Mesenchymal stem cell (in vitro differentiated cells and primary cell): ENCODE data around the gene NDRG4.

Experiments used
- DNase-seq: peaks from one replicate; pipeline ENCODE4 v3.0.0-alpha.2; 2013
- H2AFZ ChIP-seq: one replicate; pipeline ENCODE4 v1.6.1; 2013; ENCODE audit warnings: low read depth, mild to moderate bottlenecking, control low read depth, inconsistent platforms, low read length, moderate library complexity
- H2AK5ac ChIP-seq: 2 replicates; pipeline ENCODE4 v1.6.1; 2013; ENCODE audit warnings: low read length, moderate library complexity, mild to moderate bottlenecking, inconsistent platforms; ENCODE audit not compliant: severe bottlenecking
- H2BK120ac ChIP-seq: one replicate; pipeline ENCODE4 v1.6.1; 2013; ENCODE audit warnings: low read depth, mild to moderate bottlenecking, inconsistent platforms, low read length, moderate library complexity
- H2BK12ac ChIP-seq, 2 experiments: one replicate each; pipeline ENCODE4 v1.6.1; 2013; ENCODE audit warnings: inconsistent platforms in 2 of 2, low read length in 2 of 2, mild to moderate bottlenecking in 2 of 2, moderate library complexity in 2 of 2, control low read depth in 1 of 2
- H2BK15ac ChIP-seq: one replicate; pipeline ENCODE4 v1.6.1; 2013; ENCODE audit warnings: mild to moderate bottlenecking, low read depth, inconsistent platforms; ENCODE audit not compliant: poor library complexity, severe bottlenecking
- H2BK5ac ChIP-seq: 2 replicates; pipeline ENCODE4 v1.6.1; 2013; ENCODE audit warnings: low read depth, mild to moderate bottlenecking, low read length, control low read depth, inconsistent platforms; ENCODE audit not compliant: poor library complexity, severe bottlenecking
- H3K14ac ChIP-seq, 2 experiments: one replicate each; pipeline ENCODE4 v1.6.1; 2013; ENCODE audit warnings: inconsistent platforms in 2 of 2, low read length in 2 of 2, control low read depth in 1 of 2, mild to moderate bottlenecking in 1 of 2, moderate library complexity in 1 of 2
- H3K18ac ChIP-seq, 2 experiments: one replicate each; pipeline ENCODE4 v1.6.1; 2013; ENCODE audit warnings: inconsistent platforms in 2 of 2, low read length in 2 of 2, control low read depth in 1 of 2, low read depth in 1 of 2, mild to moderate bottlenecking in 1 of 2
- H3K23ac ChIP-seq, 2 experiments: one replicate each; pipeline ENCODE4 v1.6.1; 2013; ENCODE audit warnings: inconsistent platforms in 2 of 2, low read length in 2 of 2, mild to moderate bottlenecking in 2 of 2, moderate library complexity in 2 of 2, control low read depth in 1 of 2
- H3K27ac ChIP-seq: 2 replicates; pipeline ENCODE4 v1.5.1; 2013; ENCODE audit warnings: mild to moderate bottlenecking, moderate library complexity, low read length, control low read depth, inconsistent platforms; ENCODE audit not compliant: poor library complexity, severe bottlenecking
- H3K27me3 ChIP-seq, 2 experiments: 2 replicates each; pipeline versions ENCODE4 v1.6.1 to v1.7.0; 2013; ENCODE audit warnings: low read length in 2 of 2, mild to moderate bottlenecking in 2 of 2, moderate library complexity in 2 of 2, control low read depth in 1 of 2, inconsistent platforms in 1 of 2; ENCODE audit not compliant: control insufficient read depth in 1 of 2, insufficient read depth in 1 of 2
- H3K36me3 ChIP-seq, 2 experiments: 2 replicates each; pipeline versions ENCODE4 v1.6.1 to v1.7.0; 2013; ENCODE audit warnings: low read length in 2 of 2, control low read depth in 1 of 2, inconsistent platforms in 1 of 2, low read depth in 1 of 2, mild to moderate bottlenecking in 1 of 2; ENCODE audit not compliant: insufficient read depth in 2 of 2, control insufficient read depth in 1 of 2
- H3K4ac ChIP-seq, 2 experiments: one replicate each; pipeline ENCODE4 v1.6.1; 2013; ENCODE audit warnings: inconsistent platforms in 2 of 2, low read length in 2 of 2, mild to moderate bottlenecking in 2 of 2, moderate library complexity in 2 of 2, control low read depth in 1 of 2, low read depth in 1 of 2
- H3K4me1 ChIP-seq: 2 replicates; pipeline ENCODE4 v1.6.1; 2013; ENCODE audit warnings: low read depth, low read length, control low read depth; ENCODE audit not compliant: control insufficient read depth, insufficient read depth
- H3K4me2 ChIP-seq: 2 replicates; pipeline ENCODE4 v1.6.1; 2013; ENCODE audit warnings: low read length, mild to moderate bottlenecking, inconsistent platforms; ENCODE audit not compliant: poor library complexity, severe bottlenecking
- H3K4me3 ChIP-seq, 2 experiments: 2 replicates each; pipeline versions ENCODE4 v1.5.1 to v1.7.0; 2013; ENCODE audit warnings: low read length in 2 of 2, mild to moderate bottlenecking in 2 of 2, control low read depth in 1 of 2, low read depth in 1 of 2; ENCODE audit not compliant: insufficient read depth in 1 of 2
- H3K79me1 ChIP-seq: replicated peaks from 2 replicates; pipeline ENCODE4 v1.6.1; 2013; ENCODE audit warnings: mild to moderate bottlenecking, control low read depth, low read length, inconsistent platforms; ENCODE audit not compliant: poor library complexity, severe bottlenecking
- H3K9ac ChIP-seq: 2 replicates; pipeline ENCODE4 v1.7.0; 2013; ENCODE audit warnings: mild to moderate bottlenecking, low read length, moderate library complexity
- H3K9me3 ChIP-seq: 2 replicates; pipeline ENCODE4 v1.7.0; 2013; ENCODE audit warnings: mild to moderate bottlenecking, low read length; ENCODE audit not compliant: control insufficient read depth
- H4K8ac ChIP-seq: one replicate; pipeline ENCODE4 v1.6.1; 2013; ENCODE audit warnings: inconsistent platforms, mild to moderate bottlenecking, low read length, moderate library complexity
- H4K91ac ChIP-seq: one replicate; pipeline ENCODE4 v1.6.1; 2013; ENCODE audit warnings: mild to moderate bottlenecking, low read length, inconsistent platforms
- WGBS: methylation state at CpG from one replicate; pipeline ENCODE4 v1.1.7; 2013; ENCODE audit warnings: mixed read lengths; 5-methylcytosine and 5-hydroxymethylcytosine counted together

Gene NDRG4

DNA sequence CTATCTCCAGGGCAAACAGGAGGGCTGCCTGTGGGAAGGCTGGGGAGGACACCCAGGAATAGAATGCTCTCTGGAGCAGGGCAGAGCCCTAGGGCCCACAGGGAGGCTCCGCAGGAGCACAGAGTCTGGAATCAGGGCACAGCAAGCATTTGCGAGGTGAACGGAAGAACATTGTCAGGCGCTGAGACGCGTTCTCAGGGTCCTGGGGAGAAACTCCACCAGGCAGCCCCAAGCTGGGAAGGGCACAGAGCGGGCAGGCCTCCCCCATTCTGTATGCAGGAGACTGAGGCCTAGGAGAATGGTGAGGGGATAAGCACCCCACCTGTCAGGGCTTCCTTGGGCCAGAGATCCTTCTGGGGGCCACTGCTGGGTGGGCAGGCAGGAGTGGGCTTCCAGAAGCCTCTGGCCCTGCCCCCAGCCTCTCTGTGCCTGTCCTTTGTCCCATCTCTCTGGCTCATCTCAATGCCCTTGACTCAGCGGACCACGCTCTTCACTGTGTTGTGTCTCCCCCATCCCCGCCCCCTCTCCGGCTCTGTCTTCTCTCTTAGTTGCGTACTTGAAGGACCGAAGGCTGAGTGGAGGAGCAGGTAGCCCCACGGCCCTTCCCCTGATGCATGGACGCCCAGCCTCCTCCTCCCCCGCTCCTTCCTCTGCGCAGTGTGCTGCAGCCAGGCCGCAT lies 10.3 kb downstream of the NDRG4 start:
- Histone ChIP-seq H3K4me3 (no peak overlapping the region), H3K27me3 (no peaks in the 10 kb centered on the region), H4K91ac (no peak overlapping the region), H3K18ac (no peak overlapping the region), H2BK120ac (no peak overlapping the region), H2AFZ (no peak overlapping the region), H3K4ac (no peak overlapping the region), H2AK5ac (no peak overlapping the region), H3K14ac (no peak overlapping the region), H4K8ac (no peak overlapping the region), H3K23ac (no peak overlapping the region), H3K36me3 (peaks cover 0 to 43% of the 10 kb centered on the region in 2 experiments), H2BK15ac (no peak overlapping the region), H3K27ac (no peak overlapping the region), H2BK5ac (no peak overlapping the region), H3K9ac (no peak overlapping the region), H3K4me2 (no peak overlapping the region), H3K79me1 (peaks cover 8% of the 10 kb centered on the region), H2BK12ac (no peak overlapping the region), H3K4me1 (peaks cover 11% of the 10 kb centered on the region), H3K9me3 (no peaks in the 10 kb centered on the region)
- DNase-seq = no peak
- 93% methylated on average over 18 of the region's 18 CpGs for WGBS

DNA sequence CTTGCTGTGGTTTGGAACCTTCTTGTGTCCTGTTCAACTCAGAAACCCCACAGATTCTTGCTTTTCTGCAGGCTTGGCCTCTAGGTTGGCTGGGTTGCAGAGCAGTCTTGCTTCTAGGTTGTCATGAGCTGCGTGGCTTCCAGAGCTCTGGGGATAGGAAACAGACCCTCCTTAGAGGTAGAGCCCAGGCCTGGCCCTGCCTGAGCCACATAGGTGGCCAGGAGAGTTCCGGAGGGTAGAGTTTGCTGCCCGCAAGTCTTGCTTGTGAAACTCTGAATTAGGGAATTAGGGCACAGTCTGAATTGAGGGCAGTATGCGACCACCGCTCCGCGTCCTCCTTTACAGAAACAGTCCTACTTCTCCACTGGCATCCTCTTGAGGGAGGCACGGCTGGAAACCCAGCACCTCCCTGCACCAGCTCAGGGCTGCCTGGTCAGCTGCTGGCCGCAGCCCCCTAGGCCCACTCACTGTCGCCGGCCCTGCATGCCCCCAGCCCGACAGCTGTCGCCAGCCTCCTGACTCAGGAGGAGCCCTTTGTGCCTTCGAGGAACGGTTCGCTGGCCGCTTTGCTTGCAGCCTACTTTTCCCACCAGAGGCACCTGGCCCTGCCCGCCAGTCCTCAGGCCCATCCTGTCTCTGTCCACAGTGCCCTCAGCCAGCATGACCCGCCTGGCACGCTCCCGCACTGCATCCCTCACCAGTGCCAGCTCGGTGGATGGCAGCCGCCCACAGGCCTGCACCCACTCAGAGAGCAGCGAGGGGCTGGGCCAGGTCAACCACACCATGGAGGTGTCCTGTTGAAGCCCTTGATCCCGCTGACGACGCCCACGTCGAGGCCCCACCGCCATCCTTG lies 11.1 kb downstream of the NDRG4 start:
- Histone ChIP-seq H3K36me3 (peaks cover 0 to 44% of the 10 kb centered on the region in 2 experiments), H3K79me1 (peaks cover 10% of the 10 kb centered on the region)

DNA sequence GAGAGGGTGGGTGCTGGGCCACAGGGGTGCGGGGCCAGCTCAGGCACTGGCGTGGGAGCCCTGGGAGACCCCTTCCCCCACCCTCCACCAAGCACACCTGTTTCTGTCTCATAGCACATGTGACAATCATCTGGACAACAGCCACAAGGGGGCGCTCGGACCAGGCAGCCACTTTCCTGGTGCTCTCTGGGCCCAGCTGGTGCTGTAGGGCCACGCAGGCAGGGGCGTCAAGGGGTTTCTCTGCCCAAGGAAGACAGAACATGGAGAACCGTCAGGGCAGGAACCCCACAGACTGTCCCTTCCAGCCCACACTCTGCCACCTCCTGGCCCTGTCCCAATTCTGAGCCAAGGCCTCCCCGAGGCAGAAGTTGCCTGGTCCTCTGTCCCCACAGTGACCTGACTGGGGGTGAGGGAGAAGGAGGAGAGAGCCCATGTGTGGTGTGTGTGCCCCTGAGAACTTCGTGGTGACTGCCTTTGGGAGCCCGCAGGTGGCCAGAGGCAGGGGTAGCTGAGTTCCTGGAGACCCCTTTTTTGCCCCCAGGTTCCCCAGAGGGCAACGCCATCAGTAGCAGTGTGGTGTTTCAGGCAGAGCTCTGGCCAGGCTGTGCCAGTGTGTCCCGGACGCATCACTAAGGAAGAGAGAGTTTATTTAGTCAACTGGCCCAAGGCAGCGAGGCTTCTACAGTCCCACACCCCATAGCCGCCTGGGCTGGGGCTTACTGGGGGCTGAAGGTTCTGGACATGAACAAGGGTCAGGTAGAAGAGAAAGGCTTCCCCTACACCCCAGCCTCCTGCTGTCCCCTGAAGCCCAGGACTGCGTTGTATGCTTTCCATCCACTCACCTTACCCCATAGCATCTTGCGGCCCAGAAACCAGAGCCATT lies 12.2 kb downstream of the NDRG4 start:
- H2AK5ac ChIP-seq = peak overlapping the region; percentile 63
- H2BK12ac ChIP-seq = no peak overlapping the region
- 59% methylated on average over 14 of the region's 17 CpGs for WGBS
- no peak overlapping the region for H3K4me2 ChIP-seq
- H3K4me3 ChIP-seq = no peak overlapping the region
- peaks cover 15% of the 10 kb centered on the region for H3K79me1 ChIP-seq
- H3K27ac ChIP-seq = no peak overlapping the region
- no peak overlapping the region for H3K23ac ChIP-seq
- H3K18ac ChIP-seq = no peak overlapping the region
- no peak overlapping the region for H2AFZ ChIP-seq
- no peak overlapping the region for H4K8ac ChIP-seq
- no peak overlapping the region for H2BK120ac ChIP-seq
- peaks cover 21% of the 10 kb centered on the region for H3K4me1 ChIP-seq
- no peak overlapping the region for H2BK15ac ChIP-seq
- H3K4ac ChIP-seq = no peak overlapping the region
- no peaks in the 10 kb centered on the region for H3K9me3 ChIP-seq
- no peak overlapping the region for H3K9ac ChIP-seq
- no peak overlapping the region for H4K91ac ChIP-seq
- peaks cover 10 to 46% of the 10 kb centered on the region in 2 experiments for H3K36me3 ChIP-seq
- no peak overlapping the region for H3K14ac ChIP-seq
- H3K27me3 ChIP-seq = no peaks in the 10 kb centered on the region
- peak; percentile 69 for DNase-seq
- H2BK5ac ChIP-seq = no peak overlapping the region

More for the DNA sequence above, 11.1 kb downstream of the NDRG4 start:
- Histone ChIP-seq H2AK5ac (no peak overlapping the region), H2BK5ac (no peak overlapping the region), H3K4me2 (no peak overlapping the region), H4K8ac (no peak overlapping the region), H2BK15ac (no peak overlapping the region), H3K9me3 (no peaks in the 10 kb centered on the region), H2BK120ac (no peak overlapping the region), H3K4me1 (peaks cover 14% of the 10 kb centered on the region), H2BK12ac (no peak overlapping the region), H3K4ac (no peak overlapping the region), H3K9ac (no peak overlapping the region), H4K91ac (no peak overlapping the region), H3K4me3 (peak overlapping the region in 1 of 2 experiments; percentile 21), H3K27me3 (no peaks in the 10 kb centered on the region), H3K18ac (no peak overlapping the region), H2AFZ (no peak overlapping the region), H3K23ac (no peak overlapping the region), H3K27ac (no peak overlapping the region), H3K14ac (no peak overlapping the region)
- 93% methylated on average over 30 of the region's 30 CpGs for WGBS
- no peak for DNase-seq
